Muscle layer of colon (tissue), 2 donors: ENCODE results near the gene SAP30L.

Experiments
- H3K27ac ChIP-seq: one replicate; pipeline ENCODE4 v1.7.0; 2013; ENCODE audit warnings: low read depth, mild to moderate bottlenecking, low read length, moderate library complexity
- H3K27me3 ChIP-seq, 2 donors: one replicate each; pipeline ENCODE4 v1.7.0; 2013; ENCODE audit warnings: low read length in 2 of 2, mild to moderate bottlenecking in 2 of 2; ENCODE audit not compliant: insufficient read depth in 2 of 2, control insufficient read depth in 1 of 2
- H3K36me3 ChIP-seq: one replicate; pipeline ENCODE4 v1.7.0; 2013; ENCODE audit warnings: mild to moderate bottlenecking, low read length; ENCODE audit not compliant: insufficient read depth
- H3K4me1 ChIP-seq: one replicate; pipeline ENCODE4 v1.7.0; 2013; ENCODE audit warnings: mild to moderate bottlenecking, low read length; ENCODE audit not compliant: insufficient read depth
- H3K4me3 ChIP-seq, 2 donors: one replicate each; pipeline ENCODE4 v1.7.0; 2013; ENCODE audit warnings: low read length in 2 of 2, low read depth in 1 of 2, mild to moderate bottlenecking in 1 of 2, moderate library complexity in 1 of 2
- H3K9ac ChIP-seq: one replicate; pipeline ENCODE4 v1.7.0; 2013; ENCODE audit warnings: low read length
- H3K9me3 ChIP-seq: one replicate; pipeline ENCODE4 v1.7.0; 2013; ENCODE audit warnings: mild to moderate bottlenecking, low read length
- donor health status: abdominal sarcoma.
- donor health status: Adenocarcinoma of cecum.

SAP30L gene

DNA sequence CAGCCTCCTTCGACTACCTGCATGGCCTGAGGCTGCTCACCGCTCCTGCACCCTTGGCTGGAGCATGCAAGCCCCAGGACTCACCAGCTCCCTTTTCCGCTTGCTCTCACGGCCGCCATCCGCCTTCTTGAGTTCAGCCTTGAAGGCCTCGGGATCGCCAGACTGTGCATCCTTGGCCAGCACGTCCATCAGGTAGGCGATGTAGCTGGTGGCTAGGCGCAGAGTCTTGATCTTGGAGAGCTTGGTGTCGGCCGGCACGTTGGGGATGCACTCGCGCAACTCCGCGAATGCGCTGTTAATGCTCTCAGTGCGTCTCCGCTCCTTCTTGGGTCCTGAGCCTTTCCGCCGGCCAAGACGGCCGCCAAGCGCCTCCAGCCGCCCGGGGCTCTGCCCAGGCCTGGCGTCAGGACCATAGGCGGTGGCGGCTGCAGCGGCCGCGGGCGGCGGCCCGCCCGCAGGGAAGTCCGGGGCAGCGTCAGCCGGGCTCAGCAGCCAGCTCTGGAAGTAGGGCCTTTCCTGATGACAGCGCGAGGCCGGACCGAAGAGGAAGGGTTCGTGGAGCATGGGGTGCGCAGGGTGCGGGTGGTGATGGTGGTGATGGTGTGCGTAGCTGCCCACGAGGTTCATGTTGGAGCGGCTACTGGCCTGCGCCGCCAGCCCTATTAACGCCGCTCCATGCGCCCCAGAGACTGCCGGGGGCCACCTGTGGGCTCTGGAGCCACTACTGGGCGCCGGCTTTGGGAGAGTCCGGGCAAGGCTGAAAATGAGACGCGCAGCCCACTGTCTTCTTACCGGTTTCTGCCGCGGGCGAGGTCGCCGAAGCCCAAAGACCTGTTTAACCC lies 31.8 kb downstream of the SAP30L start:
- Histone ChIP-seq H3K27me3 (peaks cover 23 to 72% of the 10 kb centered on the region in 2 donors), H3K4me1 (peaks cover 20% of the 10 kb centered on the region), H3K27ac (peak overlapping the region; percentile 88), H3K9me3 (no peaks in the 10 kb centered on the region), H3K9ac (peak overlapping the region; percentile 97), H3K4me3 (peak overlapping the region; percentile 69 to 85), H3K36me3 (no peaks in the 10 kb centered on the region)

DNA sequence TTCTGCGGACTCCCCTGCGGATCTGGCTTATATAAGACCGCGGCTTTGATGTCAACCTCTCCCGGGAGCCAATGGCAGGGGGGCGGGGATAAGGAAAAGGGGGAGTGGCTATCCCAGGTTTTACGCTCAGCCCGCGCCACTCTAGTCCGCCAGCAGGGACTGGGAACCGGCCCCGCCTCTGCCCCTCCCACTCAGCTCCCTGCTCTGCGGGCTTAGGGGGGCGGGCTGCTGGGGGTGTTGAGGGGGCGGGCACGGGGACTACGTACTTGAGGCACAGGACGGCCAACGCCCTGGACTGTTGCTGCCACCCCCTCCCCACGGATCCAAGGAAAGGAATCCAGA lies 32.4 kb downstream of the SAP30L start, which contains the start of gene HAND1:
Gene HAND1 (minus strand): TSS at position 4 of the 342 bp plus-strand sequence. CDS start 219 bp downstream, outside the sequence.
- Histone ChIP-seq H3K4me1 (peaks cover 25% of the 10 kb centered on the region), H3K27ac (peak within 1 kb of the TSS; percentile 88), H3K9ac (peak within 1 kb of the TSS; percentile 97), H3K36me3 (no peaks in the 10 kb centered on the region), H3K27me3 (peaks cover 23 to 72% of the 10 kb centered on the region in 2 donors), H3K4me3 (peak within 1 kb of the TSS; percentile 69 to 85), H3K9me3 (no peaks in the 10 kb centered on the region)

DNA sequence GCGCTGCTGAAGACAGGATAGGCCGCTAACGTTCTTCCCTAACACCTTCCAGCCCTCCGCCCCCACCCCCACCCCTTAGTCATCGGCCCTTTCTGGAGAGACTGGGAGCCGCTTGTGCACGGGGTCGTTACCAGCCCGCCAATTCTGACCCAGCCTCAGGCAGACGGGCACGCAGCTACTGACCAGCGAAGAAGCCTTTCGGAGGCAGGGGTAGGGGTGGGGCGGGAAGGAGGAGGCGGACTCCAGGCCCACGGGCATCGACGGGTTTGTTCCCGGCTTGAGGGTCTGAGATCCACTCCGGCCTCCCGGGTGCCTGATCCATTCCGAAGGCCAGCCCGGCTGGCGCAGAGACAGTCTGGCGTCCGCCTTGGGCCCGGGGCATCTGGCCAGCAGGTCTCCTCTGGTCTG lies 33.0 kb downstream of the SAP30L start:
- Histone ChIP-seq H3K9ac (peak overlapping the region; percentile 28), H3K27me3 (peaks cover 23 to 70% of the 10 kb centered on the region in 2 donors), H3K36me3 (no peaks in the 10 kb centered on the region), H3K9me3 (no peaks in the 10 kb centered on the region), H3K27ac (peak overlapping the region; percentile 88), H3K4me1 (peaks cover 30% of the 10 kb centered on the region), H3K4me3 (peak overlapping the region; percentile 63 to 69)

DNA sequence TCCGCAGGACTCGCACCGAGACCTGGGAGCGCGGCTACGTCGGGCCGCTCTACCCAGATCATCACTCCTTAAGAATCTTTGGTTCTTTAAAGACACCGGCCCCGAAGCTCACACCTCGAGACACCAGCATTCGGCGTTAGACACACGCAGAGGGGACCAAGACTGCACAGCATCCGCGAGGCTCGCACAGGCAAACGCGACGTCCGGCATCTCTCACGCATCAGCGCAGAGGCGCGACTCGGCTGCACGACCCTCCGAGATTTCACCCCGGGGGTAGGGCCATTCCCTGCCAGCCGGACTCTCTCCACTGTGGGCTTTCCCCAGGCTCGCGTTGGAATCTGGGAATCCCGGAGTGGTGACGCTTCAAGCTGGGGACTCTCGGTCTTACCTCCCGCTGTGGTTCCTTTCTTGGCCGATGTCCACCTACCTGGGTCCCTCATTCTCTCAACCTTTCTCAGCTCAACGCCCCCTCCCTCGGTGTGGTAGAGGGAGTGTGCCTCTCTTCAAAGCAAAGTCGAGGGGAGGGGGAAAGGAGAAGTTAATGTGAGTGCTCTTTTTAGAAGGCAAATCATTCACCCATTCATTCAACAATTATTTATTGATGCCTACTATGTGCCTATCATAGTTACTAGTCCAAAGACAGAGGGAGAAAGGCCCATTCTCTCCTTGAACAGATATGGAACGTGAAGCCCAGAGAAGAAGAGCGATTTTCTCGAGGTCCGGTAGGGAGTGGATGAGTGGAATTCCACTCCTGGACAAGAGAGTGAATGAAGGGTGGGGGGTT lies 33.6 kb downstream of the SAP30L start:
- Histone ChIP-seq H3K4me1 (peaks cover 36% of the 10 kb centered on the region), H3K27me3 (peaks cover 29 to 74% of the 10 kb centered on the region in 2 donors), H3K27ac (peak overlapping the region; percentile 88), H3K9ac (peak overlapping the region; percentile 28), H3K9me3 (no peaks in the 10 kb centered on the region), H3K36me3 (no peaks in the 10 kb centered on the region), H3K4me3 (peak overlapping the region; percentile 63 to 69)

DNA sequence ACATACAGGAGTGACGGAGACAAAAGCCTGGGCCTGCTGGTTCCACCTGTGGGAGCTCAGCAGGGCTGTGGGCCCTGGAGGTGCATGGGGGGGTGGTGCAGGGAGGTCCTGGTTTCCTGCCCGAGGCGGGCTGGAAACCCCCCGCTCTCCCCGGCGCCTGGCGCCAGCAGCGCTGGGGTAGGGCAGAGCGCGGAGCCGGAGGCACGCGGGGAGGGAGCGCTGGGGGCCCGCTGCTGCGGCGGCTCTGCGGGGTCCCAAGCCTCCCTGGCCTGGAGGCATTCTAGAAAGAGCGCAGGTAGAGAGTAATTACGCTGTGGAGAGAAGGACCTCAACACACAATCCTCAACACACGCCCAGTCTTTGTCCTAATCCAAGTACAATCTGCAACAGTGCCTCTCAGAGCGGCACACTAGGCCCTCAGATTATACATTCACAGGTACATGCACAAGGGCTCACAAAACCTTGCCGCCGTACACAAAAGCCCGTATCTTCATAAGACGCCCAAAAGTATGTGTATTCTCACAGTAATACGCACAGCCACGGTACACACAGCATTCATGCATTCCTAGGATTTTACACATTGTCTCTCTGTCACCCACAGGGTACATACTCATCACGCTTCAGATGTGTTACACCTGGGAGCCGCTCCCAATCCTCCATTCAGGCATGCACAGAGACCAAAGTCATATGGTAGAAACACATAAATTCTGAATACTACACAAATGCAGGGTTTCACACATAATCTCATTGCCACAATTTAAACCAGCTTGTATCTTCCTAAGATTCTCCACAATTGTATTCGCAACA lies 34.4 kb downstream of the SAP30L start:
- Histone ChIP-seq H3K27me3 (peaks cover 31 to 82% of the 10 kb centered on the region in 2 donors), H3K4me3 (peak overlapping the region in 1 of 2 donors; percentile 63), H3K9ac (peak overlapping the region; percentile 28), H3K36me3 (no peaks in the 10 kb centered on the region), H3K27ac (peak overlapping the region; percentile 88), H3K4me1 (peaks cover 44% of the 10 kb centered on the region), H3K9me3 (no peaks in the 10 kb centered on the region)

DNA sequence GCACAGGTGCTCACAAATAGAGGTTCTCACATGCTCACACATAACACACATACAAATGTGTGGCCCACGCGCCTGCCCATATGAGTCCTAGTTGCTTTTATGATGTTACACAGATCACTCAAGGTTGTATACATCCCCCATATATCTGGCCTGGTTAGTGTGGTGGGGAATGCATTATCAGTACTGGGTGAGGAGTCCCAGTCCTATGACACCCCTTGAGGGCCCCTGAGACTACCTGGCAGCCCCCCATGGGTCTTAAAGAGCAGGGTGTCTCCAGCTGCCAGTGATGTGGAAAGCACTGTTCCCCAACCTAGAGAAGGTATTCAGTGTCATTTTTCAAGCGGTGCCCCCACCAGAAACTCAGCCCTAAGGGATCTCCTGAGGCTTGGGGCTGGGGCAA lies 35.0 kb downstream of the SAP30L start:
- Histone ChIP-seq H3K27ac (peak overlapping the region; percentile 88), H3K9ac (no peak overlapping the region), H3K4me3 (no peak overlapping the region), H3K4me1 (peaks cover 51% of the 10 kb centered on the region), H3K27me3 (peaks cover 31 to 82% of the 10 kb centered on the region in 2 donors), H3K36me3 (no peaks in the 10 kb centered on the region), H3K9me3 (no peaks in the 10 kb centered on the region)

DNA sequence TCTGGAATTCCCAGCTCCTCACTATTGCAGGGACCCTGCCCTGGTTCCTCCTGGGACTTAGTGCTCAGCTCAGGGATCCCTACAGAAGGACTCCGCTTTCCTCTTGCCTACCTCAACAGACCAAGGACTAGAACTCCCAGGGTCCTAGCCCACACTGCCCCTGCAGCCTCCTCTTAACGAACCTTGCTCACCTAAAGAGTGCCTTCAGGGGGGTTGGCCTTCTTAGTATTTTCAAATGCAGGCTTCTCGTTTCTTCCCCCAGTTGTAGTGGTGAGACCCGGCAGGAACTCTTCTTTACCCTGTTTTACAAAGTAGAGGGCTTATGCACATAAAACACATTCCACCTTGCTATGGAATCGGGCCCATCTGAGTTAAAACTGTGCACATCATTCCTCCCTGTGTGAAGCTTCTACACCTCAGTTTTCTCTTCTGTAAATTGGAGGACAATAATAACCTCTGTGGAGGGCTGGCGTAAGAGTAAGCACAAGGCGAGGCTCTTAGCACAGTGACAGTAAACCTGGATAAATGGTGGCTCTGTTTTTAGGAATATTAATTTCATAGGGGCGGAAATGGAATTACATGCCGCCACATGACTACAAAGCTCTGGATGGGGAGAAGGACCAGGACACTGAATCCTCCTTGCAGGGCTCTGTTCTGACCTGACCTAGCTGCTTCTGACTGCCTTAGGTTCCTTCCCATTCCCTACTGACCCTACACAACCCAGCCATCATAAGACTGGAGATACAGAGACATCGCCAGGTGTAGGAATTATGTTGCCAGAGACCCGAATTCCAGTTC lies 36.0 kb downstream of the SAP30L start:
- Histone ChIP-seq H3K4me1 (peaks cover 60% of the 10 kb centered on the region), H3K9ac (no peak overlapping the region), H3K36me3 (no peaks in the 10 kb centered on the region), H3K4me3 (no peak overlapping the region), H3K27me3 (peaks cover 31 to 73% of the 10 kb centered on the region in 2 donors), H3K9me3 (no peaks in the 10 kb centered on the region), H3K27ac (peak overlapping the region; percentile 88)

DNA sequence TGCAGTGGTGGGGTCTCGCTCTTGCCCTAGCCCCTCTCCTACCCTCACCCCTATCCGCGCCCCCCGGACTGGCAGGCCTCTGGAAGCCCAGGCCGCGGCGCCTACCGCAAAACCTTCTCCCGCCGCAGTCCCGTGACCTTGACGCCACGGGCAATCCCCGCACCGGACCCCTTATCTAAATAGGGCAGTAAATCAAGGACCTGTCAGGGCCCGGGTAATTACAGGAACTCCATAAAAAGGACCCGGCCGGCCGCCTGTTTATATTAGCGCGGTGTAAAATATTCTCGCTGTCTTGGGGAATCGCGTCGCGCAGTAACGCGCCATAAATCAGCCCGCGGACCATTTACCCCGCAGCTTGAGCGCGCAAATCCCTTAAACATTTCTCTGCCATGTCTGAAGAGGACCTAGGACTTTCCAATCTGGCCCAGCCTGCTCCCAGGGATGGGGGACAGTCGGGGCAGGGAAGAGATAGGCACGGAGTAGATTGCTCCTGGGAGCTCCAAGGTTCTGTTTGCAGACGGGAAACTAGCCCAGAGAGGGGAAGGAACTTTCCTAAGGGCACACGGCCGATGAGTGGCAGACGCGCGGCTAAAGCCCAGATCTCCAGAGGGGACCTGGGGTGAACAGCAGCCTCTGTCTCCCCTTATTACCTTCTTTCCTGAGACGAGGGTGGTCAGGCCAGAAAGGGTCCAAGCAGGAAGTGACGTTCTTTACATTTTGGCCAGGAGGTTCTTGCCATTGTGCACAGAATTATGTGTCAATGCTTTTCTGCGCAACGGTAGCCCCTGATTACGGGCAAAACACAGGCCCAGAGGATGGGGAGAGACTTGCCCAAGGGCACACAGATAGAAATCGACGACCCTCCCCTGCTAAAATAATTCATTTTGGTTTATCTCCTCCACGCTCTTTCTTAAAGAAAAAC lies 37.0 kb downstream of the SAP30L start:
- Histone ChIP-seq H3K27ac (peak overlapping the region; percentile 59), H3K36me3 (no peaks in the 10 kb centered on the region), H3K27me3 (peaks cover 31 to 62% of the 10 kb centered on the region in 2 donors), H3K4me1 (peaks cover 63% of the 10 kb centered on the region), H3K9me3 (no peaks in the 10 kb centered on the region), H3K4me3 (peak overlapping the region in 1 of 2 donors; percentile 32), H3K9ac (peak overlapping the region; percentile 12)

DNA sequence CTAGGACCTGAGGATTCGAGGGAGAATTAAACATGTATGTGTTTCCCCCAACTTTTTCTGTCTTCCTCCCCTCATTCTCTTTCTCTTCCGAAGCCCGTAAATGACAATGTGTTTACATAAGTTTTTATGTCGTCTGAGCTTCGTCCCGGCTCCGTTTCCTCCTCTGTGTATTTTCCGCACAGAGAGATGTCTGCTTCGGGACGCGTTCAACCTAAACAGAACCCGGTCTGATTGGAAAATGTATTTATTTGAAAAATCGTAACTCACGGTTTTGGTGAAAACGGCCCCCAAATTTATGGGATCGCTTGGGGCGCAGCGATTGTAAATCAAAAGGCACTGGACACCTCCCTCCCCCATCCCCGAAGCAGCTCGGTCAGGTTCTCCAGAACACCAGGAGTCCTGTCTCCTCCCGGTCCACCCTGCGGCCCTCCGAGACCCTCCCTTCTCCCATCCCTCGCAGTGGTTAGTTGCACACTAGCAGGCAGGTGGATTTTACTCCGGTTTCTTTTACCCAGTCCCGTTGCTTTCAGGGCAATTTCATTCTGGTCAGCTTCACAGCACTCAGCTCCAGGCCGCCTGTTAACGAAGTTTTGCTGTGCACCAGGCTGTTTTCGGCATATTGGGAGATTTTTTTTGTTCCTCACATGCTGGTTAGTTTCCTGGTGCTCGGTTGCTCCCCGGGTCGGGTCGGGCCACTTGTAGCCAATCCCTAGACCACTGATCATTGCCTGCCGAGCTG lies 38.0 kb downstream of the SAP30L start:
- Histone ChIP-seq H3K4me3 (peak overlapping the region; percentile 24 to 32), H3K36me3 (no peaks in the 10 kb centered on the region), H3K4me1 (peaks cover 62% of the 10 kb centered on the region), H3K9ac (peak overlapping the region; percentile 12), H3K27ac (peak overlapping the region; percentile 59), H3K27me3 (peaks cover 31 to 56% of the 10 kb centered on the region in 2 donors), H3K9me3 (no peaks in the 10 kb centered on the region)
